ENCODE results near the gene SLC43A1.
"Not testable (repeated sequence)": the region's sequence is repeated elsewhere in the genome, so short reads cannot be mapped to it uniquely, and the experiment has no call there.

SLC43A1 gene

GRCh38 chr11:57460022-57460757, 55.3 kb downstream of the SLC43A1 start, which contains the start of gene RTN4RL2:
Gene RTN4RL2 (plus strand): TSS chr11:57460528. CDS start chr11:57460866, 338 bp downstream.
- peak; percentile 43 for DNase-seq

DNA sequence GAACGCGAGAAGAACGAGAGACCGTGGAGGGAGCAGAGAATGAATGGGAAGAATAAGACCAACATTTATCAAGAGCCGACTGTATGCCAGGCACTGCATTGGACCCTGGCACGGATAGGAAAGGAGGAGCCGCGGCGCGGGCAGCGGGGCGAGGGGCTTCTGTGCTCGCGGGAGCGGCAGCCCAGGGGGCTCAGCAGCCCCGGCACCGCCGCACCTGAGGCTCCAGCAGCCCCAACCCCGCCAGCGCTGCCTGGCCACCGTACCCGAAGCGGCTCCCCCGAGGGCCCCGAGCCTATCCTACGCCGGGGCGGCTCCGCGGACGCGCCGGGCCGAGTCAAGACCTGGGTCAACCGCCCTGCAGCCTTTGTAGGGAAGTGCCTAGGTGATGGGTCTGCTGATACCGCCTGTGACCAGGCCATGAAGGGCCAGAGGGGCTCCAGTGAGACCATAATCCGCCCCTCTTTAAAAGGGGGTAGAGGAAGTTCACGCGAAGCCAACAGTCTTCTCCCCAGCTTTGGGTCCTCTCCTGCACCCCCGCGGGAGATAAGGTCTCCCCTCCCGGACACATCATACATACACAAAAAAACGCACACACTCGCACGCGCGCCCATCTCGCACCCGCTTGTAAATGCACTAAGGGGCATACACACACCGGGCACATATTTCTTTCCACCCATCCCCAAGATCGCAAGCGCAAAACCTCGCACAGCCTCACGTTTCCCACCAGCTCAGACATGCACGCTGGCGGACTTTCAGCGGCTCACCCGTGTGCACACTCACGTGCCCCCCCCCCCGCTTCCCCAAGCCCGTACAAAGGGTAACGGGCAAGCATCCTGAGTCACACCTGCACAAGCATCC, 56.1 kb downstream of the SLC43A1 start:
- DNase-seq, result peak; percentile 38

DNA sequence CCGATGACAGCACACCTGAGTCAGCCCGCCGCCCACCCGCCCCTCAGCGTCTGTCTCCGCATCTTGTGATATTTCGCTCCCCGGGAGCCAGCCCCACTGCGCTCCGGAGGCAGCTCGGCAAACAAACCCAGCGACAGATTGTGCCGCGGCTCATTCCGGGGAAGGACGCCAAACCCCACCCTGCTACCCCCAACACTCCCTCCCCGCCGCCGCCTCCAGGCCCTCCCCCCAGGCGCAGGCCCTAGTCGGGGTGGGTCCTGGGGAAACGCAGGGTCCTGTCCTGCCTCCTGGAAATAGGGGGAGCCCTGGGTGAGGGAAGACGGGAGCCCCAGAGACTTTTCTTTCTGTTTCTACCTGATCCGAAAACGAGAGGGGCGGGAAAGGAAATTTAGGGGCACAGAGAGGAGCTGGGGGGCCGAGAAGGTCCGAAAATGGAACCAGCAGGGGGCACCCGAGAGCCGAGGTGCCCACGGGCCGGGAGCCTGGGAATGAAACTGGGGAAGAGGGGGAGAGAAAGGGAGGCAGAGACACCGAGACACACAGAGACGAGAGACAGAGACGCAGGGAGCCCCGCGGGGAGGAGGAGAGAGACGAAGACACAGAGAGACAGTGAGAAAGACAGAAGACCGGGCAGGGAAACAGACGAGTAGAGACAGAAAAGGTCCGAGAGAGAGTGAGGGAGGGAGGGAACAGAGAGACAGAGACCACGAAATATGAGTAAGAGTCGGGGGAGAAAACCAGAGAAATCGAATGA, 56.9 kb downstream of the SLC43A1 start:
- DNase-seq, result peak; percentile 76

DNA sequence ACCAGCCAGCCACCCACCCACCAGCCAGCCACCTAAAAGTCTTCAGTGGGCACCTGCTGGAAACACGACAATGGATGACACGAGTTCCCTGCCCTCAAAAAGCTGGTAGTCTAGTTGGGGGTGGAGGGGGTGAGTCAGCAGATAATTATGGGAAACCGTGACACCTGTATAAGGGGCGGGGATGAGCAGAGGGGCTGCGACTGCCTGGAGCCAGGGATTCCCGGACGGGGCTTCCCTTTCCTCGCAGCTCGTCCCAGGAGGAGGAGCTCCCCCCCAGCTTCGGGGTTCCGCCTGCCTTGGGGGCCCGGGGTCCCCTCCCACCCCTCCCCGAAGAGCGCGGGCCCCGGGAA, 57.5 kb downstream of the SLC43A1 start:
- DNase-seq, result no peak

DNA sequence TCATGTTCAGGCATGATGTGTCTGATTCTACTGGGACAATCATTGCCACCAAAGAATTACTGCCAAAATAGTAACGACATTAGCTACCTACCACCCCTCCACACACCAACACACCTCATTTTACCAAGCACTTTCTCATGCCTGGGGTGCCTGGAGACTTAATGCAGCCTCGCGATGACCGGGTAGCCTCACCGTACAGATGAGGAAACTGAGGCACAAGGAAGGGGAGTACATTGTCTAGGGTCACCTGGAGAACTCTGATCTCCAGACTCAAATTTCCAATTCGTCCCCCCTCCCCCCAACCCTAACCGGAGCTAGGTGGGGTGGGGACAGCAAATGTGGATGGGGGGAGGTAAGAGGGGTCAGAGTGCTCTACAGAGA, 57.9 kb downstream of the SLC43A1 start:
- no peak for DNase-seq

DNA sequence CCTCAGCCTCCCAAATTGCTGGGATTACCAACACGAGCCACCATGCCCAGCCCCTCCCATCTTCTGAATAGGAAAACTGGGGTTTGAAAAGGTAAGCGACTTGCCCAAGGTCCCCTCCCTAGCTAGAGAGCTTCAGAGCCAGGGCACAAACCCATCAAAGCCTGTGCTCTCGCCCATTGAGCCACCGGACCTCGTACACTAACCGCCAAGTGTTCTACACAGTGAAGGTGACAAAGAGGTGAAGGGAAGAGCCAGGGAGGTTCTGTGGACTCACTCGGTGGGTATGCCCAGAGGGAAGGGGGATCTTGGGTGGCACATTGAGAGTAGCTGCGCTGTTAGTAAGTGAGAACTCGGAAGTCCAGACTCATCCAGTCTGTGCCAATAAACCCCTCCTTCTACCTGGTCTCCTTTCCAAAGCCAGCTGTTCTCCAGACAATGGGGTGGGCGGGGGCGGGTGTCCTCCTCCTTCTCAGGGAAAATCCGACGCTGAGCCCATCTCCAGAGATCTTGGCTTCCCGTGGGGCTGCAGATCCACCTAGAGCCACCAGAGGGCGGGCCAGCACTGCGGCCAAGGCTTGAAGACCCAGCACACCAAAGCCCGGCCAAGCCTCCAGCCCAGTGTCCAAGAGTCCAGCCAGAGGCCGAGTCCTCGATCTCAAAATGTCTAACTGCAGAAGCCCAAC, 58.4 kb downstream of the SLC43A1 start:
- peak; percentile 75 for DNase-seq

DNA sequence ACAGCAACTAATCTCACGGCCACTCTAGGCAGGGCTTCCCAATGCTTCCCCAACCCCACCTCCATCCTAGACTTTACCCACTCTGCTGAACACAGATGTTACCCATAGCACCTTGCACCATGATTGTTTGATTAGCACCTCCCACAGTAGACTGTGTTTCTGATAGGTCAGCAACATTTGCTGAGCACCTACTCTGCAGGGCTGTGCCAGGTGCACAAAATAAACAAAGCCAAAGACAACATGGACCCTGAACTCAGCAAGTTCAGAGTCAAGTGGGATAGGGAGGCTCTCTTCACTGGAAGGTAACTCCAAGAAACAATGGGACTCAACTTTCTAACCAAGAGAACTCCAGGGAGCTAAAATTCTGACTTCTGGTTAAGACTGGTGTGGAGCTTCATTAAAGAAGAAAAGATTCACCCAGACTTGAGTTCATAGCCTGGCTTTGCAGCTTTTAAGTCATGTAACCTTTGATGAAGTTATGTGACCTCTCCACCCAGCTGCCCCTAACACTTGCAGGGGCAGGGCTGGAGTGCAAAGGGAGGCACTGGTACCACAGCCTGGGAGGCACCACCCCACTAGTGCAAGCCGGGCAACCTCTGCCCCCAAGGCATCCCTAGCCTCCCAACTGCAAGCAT, 61.8 kb downstream of the SLC43A1 start:
- no peak for DNase-seq

GRCh38 chr11:57446055-57446454, 69.4 kb downstream of the SLC43A1 start:
- DNase-seq, result no peak

DNA sequence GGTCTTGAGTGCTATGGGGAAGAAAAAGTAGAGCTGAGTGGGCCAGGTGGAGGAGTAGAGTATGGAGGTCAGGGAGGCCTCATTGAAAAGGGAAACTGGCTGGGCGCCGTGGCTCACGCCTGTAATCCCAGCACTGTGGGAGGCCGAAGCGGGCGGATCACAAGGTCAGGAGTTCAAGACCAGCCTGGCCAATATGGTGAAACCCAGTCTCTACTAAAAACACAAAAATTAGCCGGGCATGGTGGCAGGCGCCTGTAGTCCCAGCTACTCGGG, 70.4 kb downstream of the SLC43A1 start:
- DNase-seq, result not testable (repeated sequence)

DNA sequence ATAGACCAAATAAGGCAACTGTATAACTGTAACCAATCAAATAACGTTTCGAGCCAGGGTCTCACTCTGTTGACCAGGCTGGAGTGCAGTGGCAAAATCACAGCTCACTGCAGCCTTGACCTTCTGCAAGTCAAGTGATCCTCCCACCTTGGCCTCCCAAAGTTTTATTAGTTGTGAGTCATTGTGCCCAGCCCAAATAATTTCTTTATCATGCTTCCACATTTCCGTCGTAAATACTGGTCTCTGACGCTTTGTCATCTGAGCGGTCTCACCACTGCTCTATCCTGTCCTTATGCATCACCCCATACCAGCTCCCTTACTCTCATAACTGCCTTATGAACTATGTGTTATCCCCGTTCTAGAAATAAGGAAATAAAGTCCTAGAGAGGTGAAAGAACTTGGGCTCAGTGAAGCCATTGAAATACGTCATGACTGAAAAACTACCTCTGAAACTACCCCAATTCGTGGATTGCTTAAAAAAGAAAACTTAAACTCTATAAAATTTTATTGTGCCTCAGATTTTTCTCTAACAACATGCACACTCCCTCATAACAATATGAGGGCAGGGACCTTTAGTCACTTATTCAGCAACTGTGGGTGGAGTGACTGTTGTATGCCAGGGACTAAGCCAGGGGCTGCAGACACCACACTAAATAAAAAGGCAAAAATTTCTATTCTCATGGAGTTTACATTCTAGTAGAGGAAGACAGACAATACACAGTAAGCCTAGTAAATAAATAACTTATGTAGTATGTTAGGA, 71.0 kb downstream of the SLC43A1 start:
- no peak for DNase-seq

DNA sequence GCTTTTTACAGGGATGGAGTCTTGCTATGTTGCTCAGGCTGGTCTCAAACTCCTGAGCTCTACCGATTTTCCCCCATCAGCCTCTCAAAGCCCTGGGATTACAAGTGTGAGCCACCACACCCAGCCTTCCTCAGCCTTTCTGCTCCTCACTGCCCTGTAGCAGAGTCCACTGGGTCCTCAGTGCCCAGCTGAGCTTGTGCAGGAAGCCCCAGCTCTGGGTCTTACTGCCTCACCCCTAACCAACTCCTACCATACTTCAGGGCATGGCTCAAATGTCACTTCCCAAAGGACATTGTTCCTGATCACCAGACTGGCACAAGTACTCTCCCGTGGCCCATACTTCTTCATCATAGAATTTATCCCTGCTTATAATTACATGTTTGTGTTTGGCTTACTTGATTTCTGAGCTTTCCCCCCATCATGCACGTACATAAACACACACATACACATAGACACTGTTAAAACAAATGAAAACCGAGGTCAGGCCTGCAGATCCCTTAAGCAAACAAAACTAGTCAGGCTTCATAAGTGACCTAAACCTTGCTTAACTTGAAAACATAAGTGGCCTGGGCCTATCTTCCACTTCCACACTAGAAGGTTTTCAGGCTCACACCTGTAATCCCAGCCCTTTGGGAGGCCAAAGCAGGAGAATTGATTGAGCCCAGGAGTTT, 74.6 kb downstream of the SLC43A1 start:
- no peak for DNase-seq

DNA sequence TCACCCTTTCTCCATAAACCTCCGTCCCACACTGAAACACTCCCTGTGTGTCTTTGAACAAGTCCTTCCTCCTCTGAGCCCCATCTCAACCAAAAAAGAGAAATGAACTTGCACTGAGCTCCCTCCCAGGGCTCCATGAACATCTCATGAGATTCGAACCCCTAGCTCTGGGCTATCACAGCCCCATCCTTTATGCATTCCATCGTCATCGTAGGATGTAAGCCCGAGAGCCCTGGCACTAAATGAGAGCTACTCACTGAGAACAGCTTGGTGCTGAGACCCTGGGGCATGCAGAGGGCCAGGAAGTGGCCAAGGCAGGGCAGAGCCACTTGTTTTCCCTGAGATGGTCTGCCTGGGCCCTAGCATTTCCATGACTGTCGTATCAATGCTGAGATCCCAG, 75.7 kb downstream of the SLC43A1 start:
- no peak for DNase-seq

GRCh38 chr11:57438345-57439285, 76.9 kb downstream of the SLC43A1 start:
- DNase-seq, result no peak

- no peak for DNase-seq
These were observed 79.5 kb downstream of the SLC43A1 start for GRCh38 chr11:57436031-57436430.

DNA sequence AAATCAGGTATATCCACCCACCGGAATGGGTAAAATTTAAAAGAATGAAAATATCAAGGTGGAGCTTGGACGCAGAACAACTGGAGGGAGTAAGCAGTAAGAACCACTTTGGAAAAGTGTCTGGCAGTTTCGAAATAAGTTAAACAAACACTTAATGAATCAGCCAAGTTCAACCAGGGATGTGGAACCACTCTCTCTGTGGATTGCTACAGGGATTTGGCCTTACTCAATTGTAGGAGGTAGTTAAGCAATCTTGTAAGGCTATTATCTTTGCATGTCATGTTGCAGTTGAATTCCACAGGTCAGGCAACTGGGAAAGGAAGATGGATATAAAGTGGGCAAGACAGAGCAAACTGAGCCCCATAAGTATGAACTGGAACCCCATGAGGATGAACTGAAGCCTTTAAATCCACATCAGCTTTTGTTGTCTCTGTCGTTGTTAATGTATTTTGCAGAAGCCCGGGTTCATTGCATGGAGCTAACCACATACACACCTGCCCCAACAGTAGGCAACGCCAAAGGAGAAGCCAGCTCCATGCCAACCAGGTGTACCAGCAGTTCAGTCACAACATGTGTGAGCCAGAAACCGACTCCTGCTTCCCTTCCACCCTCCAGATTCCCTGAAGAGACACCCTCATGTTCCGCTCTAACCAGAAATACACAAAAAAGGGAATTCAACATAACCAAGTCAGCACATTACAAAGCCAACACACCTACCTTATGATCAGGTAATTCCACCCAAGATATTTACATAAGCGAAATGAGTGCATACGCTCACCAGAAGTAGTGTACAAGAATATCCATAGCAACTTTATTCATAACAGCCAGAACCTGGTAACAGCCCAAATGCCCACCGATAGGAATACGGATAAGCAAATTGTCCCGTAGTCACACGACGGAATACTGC, 80.6 kb downstream of the SLC43A1 start:
- DNase-seq, result no peak

All from stimulated activated CD4-positive, alpha-beta T cell treated with anti-CD3 and anti-CD28 coated beads, Interleukin-4, amount 100 ng/mL, for 1 hour (primary cell).